K562 (cell line): ENCODE data around the gene VMP1. TPM values are rescaled to one million over a fixed set of nuclear protein-coding genes. Genes with fewer than 3 reads are reported as not detected.

Experiments used
- ATAC-seq: fragments of 200-7000 bp; cut with Tn5 transposase; 3 replicates; pipeline ENCODE4 v1.9.1; 2020; ENCODE audit warnings: moderate library complexity
- BruUV-seq: library from RNA; stranded (reverse); fragments of 400-500 nt; replicated peaks from 2 replicates; lab custom pipeline; 2021; lab: Mats Ljungman, UMichigan
- CTCF ChIA-PET: fragments of 300-600 bp; formaldehyde crosslinking; extraction: SDS; loops from one replicate; lab custom pipeline; 2021; ENCODE audit warnings: low intra/inter-chr PET ratio; lab: Yijun Ruan, JAX
- POLR2A ChIA-PET: fragments of 300-600, 350-650 bp; sonication (Branson Sonifier 250); formaldehyde crosslinking; extraction: SDS; loops from one replicate; lab custom pipeline; 2021; ENCODE audit warnings: antibody characterized with exemption, inconsistent platforms; lab: Yijun Ruan, JAX
- DNase-seq, 4 experiments: peaks; one replicate each; pipeline versions ENCODE4 v3.0.0 to v3.0.0-alpha.2; 2011 to 2018; ENCODE audit warnings: low spot score in 3 of 4, mixed read lengths in 3 of 4; ENCODE audit errors: extremely low read depth in 1 of 4
- FAIRE-seq: peaks from 2 replicates; lab custom pipeline; 2011; peaks lifted over from hg19 to GRCh38; lab: Jason Lieb, UNC
- H2AFZ ChIP-seq: 2 replicates; pipeline ENCODE4 v1.6.0; 2011; ENCODE audit warnings: low read depth, low read length, control low read depth, inconsistent platforms
- H3K27ac ChIP-seq: fragments of 200-600 bp; 3 replicates; pipeline ENCODE4 v1.8.0; 2011; ENCODE audit warnings: low read depth, mild to moderate bottlenecking, control low read depth, inconsistent platforms, low read length, moderate library complexity, mixed read lengths; ENCODE audit errors: extremely low read depth
- H3K27me3 ChIP-seq, 2 experiments: fragments of 300-600 bp in 1 of 2; 2 replicates in 1 of 2; 3 replicates in 1 of 2; pipeline versions ENCODE4 v1.6.0 to v1.8.0; 2011; ENCODE audit warnings: inconsistent platforms in 2 of 2, low read length in 2 of 2, mild to moderate bottlenecking in 1 of 2, mixed read lengths in 1 of 2, moderate library complexity in 1 of 2; ENCODE audit not compliant: control insufficient read depth in 2 of 2, insufficient read depth in 2 of 2
- H3K36me3 ChIP-seq: fragments of 300-600 bp; 3 replicates; pipeline ENCODE4 v1.8.0; 2011; ENCODE audit warnings: mild to moderate bottlenecking, low read length, inconsistent platforms; ENCODE audit not compliant: control insufficient read depth, insufficient read depth
- H3K4me1 ChIP-seq, 2 experiments: fragments of 200-600 bp in 1 of 2; replicated peaks in 1 of 2; 2 replicates in 1 of 2; 3 replicates in 1 of 2; pipeline versions ENCODE4 v1.5.1 to v1.8.0; 2011; ENCODE audit warnings: inconsistent platforms in 2 of 2, low read length in 2 of 2, mild to moderate bottlenecking in 1 of 2, mixed read lengths in 1 of 2, moderate library complexity in 1 of 2; ENCODE audit not compliant: control insufficient read depth in 2 of 2, insufficient read depth in 2 of 2
- H3K4me2 ChIP-seq: 2 replicates; pipeline ENCODE4 v1.6.1; 2011; ENCODE audit warnings: low read length, control low read depth, inconsistent platforms, mixed read lengths; ENCODE audit not compliant: insufficient read depth
- H3K4me3 ChIP-seq: fragments of 200-600 bp; sonication (generic), shearing (Covaris generic); 2 replicates; pipeline ENCODE4 v1.5.1; 2016; ENCODE audit warnings: control low read depth, inconsistent platforms
- H3K79me2 ChIP-seq: fragments of 200-600 bp; 3 replicates; pipeline ENCODE4 v1.8.0; 2011; ENCODE audit warnings: low read length, inconsistent platforms; ENCODE audit not compliant: control insufficient read depth, insufficient read depth
- H3K9ac ChIP-seq, 2 experiments: 2 replicates each; pipeline versions ENCODE4 v1.6.0 to v1.6.1; 2011; ENCODE audit warnings: low read depth in 2 of 2, low read length in 2 of 2, control low read depth in 1 of 2, inconsistent platforms in 1 of 2, mild to moderate bottlenecking in 1 of 2, mixed read lengths in 1 of 2; ENCODE audit not compliant: insufficient read depth in 1 of 2
- H3K9me1 ChIP-seq: one replicate; pipeline ENCODE4 v1.6.0; 2011; ENCODE audit warnings: inconsistent platforms, mild to moderate bottlenecking, low read length, moderate library complexity; ENCODE audit not compliant: control insufficient read depth, insufficient read depth
- H3K9me3 ChIP-seq: replicated peaks from 2 replicates; pipeline ENCODE4 v1.5.1; 2011; ENCODE audit warnings: low read depth, low read length, inconsistent platforms; ENCODE audit not compliant: control insufficient read depth, insufficient read depth
- H4K20me1 ChIP-seq: replicated peaks from 2 replicates; pipeline ENCODE4 v1.6.1; 2011; ENCODE audit warnings: low read length, inconsistent platforms, mixed read lengths; ENCODE audit not compliant: control insufficient read depth, insufficient read depth
- C11orf30 ChIP-seq: fragments of 450-650 bp; IDR thresholded peaks from 2 replicates; pipeline ENCODE4 v1.6.1; 2016; ENCODE audit warnings: low read depth, mild to moderate bottlenecking
- RBM25 ChIP-seq: fragments of 200-400 bp; formaldehyde crosslinking; IDR thresholded peaks from 2 replicates; pipeline ENCODE4 v1.6.1; 2018; ENCODE audit warnings: low read length, low read depth, moderate library complexity; ENCODE audit not compliant: severe bottlenecking
- ZNF121 ChIP-seq: sonication (generic); formaldehyde crosslinking; conservative IDR thresholded peaks from 2 replicates; pipeline ENCODE4 v1.8.0; 2022; ENCODE audit warnings: missing genetic modification reagents
- ZNF316 ChIP-seq: fragments of 450-650 bp; IDR thresholded peaks from 2 replicates; pipeline ENCODE4 v1.6.1; 2016
- WGBS: fragments of 100-300 bp; shearing (Covaris generic); methylation state at CpG from one replicate; pipeline ENCODE4 v1.1.6; 2016; ENCODE audit warnings: low coverage, mixed read lengths; ENCODE audit not compliant: insufficient coverage; ENCODE audit errors: missing lambda C conversion rate; 5-methylcytosine and 5-hydroxymethylcytosine counted together
- in situ Hi-C: fragments of 300-500 bp; cut with MboI; formaldehyde crosslinking; loops from 4 replicates; pipeline ENCODE4 v1.15.0; 2018; ENCODE audit warnings: inconsistent platforms, mixed read lengths
- intact Hi-C: fragments of 100-400 bp; cut with micrococcal nuclease; formaldehyde crosslinking; loops from 2 replicates; pipeline ENCODE4 v1.14.2; 2022
- polyA plus RNA-seq, 8 experiments: library from polyadenylated mRNA; depleted of rRNA in 4 of 8; stranded (reverse) in 5 of 8; unstranded in 3 of 8; fragments of >200 nt; fragmentation: Nextera tagmentation in 2 of 8; fragmentation: Illumina TruSeq in 1 of 8; extraction: Ambion mirVana in 2 of 8; extraction: Trizol in 1 of 8; gene quantifications; 2 replicates each; pipeline versions ENCODE4 v1.2.1 to v1.2.3, GENCODE V29; 2011 to 2014; ENCODE audit warnings: inconsistent platforms in 1 of 8, missing spikeins in 1 of 8
- total RNA-seq, 7 experiments: library from RNA; depleted of rRNA in 6 of 7; stranded (reverse); fragments of >200 nt in 6 of 7; fragmentation: Illumina TruSeq in 2 of 7; extraction: Trizol in 2 of 7; gene quantifications; 2 replicates each; pipeline versions ENCODE4 v1.2.1 to v1.2.3, GENCODE V29; 2011 to 2021; ENCODE audit warnings: low replicate concordance in 1 of 7
- TF ChIP-seq, protein P1 (sequence below): sonication (generic); formaldehyde crosslinking; IDR thresholded peaks from 2 replicates; pipeline ENCODE4 v1.8.1; 2022; ENCODE audit warnings: missing genetic modification reagents

VMP1 gene
- total and polyA plus RNA-seq, 9 of the 15 experiments (the other 6 are each of a cell fraction or from before 2014, with no cell fraction given) = 123 to 304 (median 151) TPM

DNA sequence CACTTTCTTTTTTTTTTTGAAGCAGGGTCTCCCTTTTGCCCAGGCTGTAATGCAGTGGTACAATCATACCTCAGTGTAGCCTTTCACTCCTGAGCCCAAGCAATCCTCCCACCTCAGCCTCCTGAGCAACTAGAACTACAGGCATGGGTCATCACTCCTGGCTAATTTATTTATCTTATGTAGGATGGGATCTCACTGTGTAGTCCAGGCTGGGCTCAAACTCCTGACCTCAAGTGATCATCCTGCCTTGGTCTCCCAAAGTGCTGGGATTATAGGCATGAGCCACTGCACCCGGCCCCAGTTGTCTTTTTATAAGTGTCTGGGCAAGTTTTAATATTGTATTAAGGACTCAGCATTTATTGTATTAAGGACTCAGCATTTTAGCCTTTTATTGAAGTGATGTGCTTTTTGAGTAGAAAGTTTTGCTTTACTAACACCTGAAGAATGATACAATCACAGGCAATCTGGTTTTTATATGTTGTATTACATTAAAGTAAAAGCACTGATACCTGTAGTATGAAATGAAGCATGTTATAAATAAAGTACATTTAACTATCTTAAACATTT is 22.9 kb downstream of the VMP1 start:
- FAIRE-seq = no peak
- BruUV-seq = no TSS peak

More for the DNA sequence above, 22.9 kb downstream of the VMP1 start:
- Histone ChIP-seq H3K9me3 (no peaks in the 10 kb centered on the region), H3K27me3 (no peaks in the 10 kb centered on the region), H3K27ac (peak overlapping the region; percentile 69; the same call in 1 of the 3 replicates), H2AFZ (no peak overlapping the region), H4K20me1 (no peaks in the 10 kb centered on the region), H3K4me3 (no peak overlapping the region), H3K9me1 (no peaks in the 10 kb centered on the region), H3K9ac (no peak overlapping the region), H3K79me2 (peaks cover 59% of the 10 kb centered on the region), H3K4me2 (no peak overlapping the region), H3K4me1 (peaks cover 8 to 13% of the 10 kb centered on the region in 2 experiments; a peak in 3 of 5 replicates), H3K36me3 (peaks cover 17% of the 10 kb centered on the region)
- DNase-seq (no peak), ATAC-seq (no peak; the same call in 2 of the 3 replicates)
- 80% methylated on average over 1 of the region's 1 CpG for WGBS
- peak; percentile 85 for TF ChIP-seq ZNF121 (CRISPR knock-in tag)
- TF ChIP-seq C11orf30 = peak; percentile 53
- TF ChIP-seq ZNF316 = peak; percentile 77
- peak; percentile 65 for TF ChIP-seq RBM25
- TF ChIP-seq, protein P1, sequence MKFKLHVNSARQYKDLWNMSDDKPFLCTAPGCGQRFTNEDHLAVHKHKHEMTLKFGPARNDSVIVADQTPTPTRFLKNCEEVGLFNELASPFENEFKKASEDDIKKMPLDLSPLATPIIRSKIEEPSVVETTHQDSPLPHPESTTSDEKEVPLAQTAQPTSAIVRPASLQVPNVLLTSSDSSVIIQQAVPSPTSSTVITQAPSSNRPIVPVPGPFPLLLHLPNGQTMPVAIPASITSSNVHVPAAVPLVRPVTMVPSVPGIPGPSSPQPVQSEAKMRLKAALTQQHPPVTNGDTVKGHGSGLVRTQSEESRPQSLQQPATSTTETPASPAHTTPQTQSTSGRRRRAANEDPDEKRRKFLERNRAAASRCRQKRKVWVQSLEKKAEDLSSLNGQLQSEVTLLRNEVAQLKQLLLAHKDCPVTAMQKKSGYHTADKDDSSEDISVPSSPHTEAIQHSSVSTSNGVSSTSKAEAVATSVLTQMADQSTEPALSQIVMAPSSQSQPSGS (CRISPR knock-in tag) = no peak
- POLR2A ChIA-PET = no interaction called here
- CTCF ChIA-PET = no interaction called here
- in situ Hi-C loops = no loop called here
- intact Hi-C loops = no loop called here
